Stimulated activated CD8-positive, alpha-beta memory T cell treated with anti-CD3 and anti-CD28 coated beads, Interleukin-7, amount 100 ng/mL, for 1 hour (primary cell): Measurements from ENCODE around the gene THOC7.

Source experiments
- DNase-seq, 2 donors: peaks; one replicate each; pipeline ENCODE4 v3.0.0-alpha.2; 2020; ENCODE audit warnings: low read depth in 2 of 2

The THOC7 gene

DNA sequence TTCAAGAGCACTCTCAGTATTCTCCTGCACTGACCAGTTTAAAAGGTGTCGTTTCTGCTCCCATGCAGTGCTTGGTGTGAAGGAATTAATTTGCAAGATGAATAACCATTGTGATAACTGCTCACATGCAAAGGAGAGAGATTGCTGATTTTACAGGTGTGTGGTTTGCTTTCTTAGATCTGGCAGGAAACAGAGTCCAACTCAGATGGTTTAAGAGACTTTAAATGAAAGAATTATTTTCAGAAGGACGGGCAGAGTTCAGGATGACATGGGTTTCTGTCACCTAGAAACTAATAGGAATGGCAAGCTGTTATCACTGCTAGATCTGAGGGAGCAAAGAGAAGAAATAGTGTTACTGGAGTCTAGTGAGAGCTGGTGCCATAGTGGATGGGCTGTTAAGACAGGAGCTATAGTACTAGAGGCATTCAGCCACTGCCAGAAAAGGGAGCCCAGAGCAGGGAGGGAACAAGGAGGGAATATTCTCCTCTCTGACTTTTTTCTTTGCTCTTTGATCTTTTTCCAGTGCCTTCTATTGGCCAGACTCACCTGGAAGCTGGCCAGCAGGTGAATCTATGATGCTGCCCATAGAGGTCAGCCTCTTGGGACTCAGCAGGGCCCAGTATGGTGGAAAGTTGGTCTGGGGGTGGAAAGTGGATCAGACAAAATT is 14.9 kb upstream of the THOC7 start:
- DNase-seq = no peak

DNA sequence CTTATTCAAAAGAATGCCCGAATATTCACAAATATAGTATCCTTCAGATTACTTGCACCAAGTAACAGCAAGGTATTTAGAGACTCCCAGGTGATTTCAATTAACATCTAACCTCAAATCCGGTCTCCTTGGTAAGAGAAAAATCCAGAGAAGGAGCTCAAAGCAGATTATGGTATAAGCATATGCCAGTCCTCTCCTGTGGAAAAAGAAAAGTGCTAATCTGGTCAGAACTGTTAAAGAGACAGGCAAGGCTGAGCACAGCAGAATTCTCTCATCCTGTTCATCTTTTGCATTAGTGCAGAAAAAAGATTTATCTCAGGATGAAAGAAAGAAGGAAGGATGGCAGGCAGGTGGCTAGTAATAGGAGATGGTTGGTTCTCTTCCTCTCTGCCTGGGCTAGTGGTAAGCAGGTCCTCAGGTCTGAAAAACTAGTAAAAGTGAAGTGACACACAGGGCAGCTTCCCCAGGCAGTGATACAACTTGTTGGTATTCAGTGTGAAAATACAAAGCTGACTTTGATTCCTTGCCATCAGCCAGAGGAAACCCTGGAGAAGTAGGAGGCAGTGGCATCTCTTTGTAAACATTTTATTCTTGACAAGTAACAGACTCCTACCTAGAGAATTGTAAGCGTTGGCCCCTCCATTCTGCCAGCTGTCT is 14.3 kb upstream of the THOC7 start:
- no peak for DNase-seq

DNA sequence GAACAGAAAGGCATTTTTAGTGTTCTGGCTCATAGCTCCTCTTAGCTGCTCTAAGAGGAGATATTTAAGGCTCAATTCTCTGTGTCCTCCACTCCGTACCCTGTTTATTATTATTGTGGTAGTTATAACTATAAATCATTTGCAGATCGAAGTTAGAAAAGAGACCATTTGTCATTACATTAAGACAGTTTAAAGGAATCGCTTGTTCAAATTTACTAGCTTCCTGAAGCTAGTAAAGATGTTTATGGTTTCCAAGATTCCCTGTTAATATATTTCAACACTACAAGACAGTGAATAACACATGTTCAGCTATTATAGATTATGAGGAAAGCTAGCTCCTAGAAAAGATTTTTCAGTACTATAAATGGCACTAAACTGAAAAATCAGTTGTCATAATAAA is 12.7 kb upstream of the THOC7 start:
- DNase-seq = no peak

DNA sequence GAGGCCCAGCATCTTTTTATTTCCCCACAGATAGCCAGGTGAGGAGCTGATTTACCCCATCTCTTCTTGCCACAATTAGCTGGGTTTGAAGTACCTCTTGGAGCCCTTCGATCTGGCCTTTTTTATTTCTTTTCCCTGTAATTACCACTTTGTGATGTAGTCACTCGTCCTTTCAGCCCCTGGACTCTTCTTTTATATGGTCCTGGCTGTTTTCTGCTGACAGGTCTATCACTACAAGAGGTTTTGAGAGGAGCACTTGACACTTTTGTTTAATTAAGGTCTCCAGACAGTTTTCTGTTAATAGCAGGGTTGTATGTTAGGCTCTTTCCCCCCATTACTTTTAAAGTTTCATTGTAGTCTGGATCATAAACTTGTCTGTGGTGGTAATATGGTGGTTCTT is 11.9 kb upstream of the THOC7 start:
- no peak for DNase-seq

DNA sequence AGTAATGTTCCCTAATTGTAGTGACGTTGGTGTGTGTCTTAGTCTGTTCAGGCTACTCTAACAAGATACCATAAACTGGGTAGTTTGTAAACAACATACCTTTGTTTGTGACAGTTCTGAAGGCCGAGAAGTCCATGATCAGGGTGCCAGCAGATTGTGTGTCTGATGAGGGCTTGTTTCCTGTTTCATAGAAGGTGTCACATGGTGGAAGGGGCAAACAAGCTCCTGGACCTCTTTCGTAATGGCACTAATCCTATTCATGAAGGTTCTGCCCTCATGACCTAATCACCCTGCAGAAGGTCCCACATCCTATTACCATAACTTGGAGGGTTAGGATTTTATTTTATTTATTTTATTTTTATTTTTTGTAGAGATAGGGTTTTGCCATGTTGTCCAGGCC is 11.2 kb upstream of the THOC7 start:
- DNase-seq = no peak

DNA sequence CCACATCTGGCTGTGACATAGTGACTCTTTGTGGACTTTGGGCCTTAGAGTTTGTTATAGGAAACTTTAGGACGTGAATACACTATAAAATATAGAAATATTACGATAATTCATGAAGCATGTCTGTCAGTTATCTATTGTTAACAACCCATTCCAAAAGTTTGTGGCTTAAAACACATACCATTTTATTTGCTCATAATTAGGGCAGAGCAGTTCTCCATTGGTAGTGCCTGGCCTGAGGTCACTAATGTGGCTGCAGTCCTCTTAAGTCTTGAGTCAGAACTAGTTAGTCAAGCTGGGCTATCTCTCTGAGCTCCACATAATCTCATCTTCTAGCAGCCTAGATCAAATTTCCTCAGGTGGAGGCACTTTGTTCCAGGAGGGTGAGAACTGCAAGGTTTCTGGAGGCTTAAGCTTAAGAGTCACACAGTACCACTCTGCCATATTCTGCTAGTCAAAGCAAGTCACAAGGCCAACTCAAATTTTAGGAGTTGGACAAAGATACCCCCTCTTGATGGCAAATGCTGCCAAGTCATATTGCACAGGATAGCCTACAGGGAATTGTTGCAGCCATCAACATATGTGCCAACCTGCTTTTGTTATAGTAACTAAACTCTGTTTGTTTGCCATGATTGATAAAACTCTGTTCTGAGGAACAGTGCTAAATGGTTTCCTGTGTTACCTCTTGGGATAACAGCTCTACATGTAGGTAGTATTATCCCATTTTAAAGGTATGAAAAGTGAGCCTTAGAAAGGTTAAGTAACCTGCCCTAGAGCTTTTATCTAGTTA is 8.7 kb upstream of the THOC7 start:
- DNase-seq = no peak

DNA sequence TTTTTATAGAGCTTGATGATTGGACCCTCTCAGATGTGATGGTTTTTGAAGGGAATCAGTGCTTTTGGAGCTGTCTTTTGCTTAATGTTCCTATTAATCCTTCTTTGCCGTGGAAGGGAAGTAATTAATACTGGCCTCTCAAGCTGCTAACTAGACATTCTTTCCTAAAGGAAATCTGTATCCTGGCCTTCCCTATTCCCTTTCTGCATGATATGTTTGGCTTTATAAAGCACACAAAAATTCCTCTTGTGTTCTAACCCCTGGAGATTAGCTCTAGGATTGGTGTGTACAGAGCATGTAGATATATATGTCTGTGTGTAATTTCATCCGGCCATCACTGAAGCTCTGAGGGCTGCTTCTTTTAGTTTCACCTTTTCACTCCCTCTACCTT is 7.0 kb upstream of the THOC7 start:
- DNase-seq = no peak

DNA sequence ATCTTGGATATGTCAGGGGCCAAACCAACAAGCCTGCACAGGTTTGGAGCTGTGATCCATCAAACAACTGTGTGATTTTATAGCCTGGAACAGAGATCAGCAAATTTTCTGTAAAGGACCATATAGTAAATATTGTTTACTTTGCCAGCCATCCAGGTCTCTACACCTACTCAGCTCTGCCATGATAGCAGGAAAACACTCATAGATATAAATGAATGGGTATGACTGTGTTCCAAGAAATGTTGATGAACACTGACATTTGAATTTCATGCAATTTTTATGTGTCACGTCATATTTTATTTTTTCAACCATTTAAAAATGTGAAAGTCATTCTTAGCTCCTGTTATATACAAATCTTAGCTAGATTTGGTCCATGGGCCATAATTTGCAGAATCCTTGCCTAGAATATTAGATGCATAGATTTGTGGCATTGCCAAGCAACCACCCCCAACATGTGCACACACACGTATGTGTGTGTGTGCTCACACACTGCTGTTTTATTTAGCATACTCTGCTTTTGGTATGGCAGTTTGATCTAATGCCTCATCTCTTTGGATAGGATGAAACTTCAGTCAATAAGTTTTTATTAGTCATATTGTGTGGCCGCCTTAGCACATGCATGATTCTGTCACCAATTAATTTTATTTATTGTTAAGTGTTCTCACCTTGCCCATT is 6.5 kb upstream of the THOC7 start:
- no peak for DNase-seq

DNA sequence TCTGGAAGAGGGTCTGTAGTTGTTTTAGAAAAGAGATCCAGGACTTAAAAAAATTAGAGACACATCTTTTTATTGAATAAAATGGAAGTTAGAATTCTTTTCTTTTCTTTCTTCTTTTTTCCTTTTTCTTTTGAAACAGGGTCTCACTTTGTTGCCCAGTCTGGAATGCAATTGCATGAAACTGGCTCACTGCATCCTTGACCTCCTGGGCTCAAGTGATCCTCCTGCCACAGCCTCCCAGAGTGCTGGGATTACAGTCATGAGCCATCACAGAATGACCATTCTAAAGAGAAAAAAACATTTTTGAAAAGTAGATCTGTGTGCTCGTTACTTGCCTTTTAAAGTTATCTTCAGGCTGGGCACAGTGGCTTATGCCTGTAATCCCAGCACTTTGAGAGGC is 3.6 kb upstream of the THOC7 start:
- DNase-seq = no peak

DNA sequence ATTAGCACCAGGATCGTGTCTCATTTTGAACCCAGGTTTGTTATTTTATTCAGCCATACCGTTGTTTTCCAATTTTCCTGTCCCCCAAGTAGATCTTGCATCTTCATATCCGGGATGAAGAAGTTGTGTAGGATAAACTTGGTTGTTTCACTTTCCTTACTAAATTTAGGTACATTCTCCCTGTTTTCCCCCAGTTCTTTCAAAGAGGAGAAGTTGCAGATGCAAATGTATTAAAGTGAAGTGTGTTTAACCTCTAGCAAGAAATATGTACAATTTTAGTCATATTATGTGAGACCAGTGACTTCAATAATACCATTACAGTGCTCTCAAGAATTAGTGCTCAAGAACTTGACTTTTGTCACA is 1.3 kb upstream of the THOC7 start:
- DNase-seq = no peak

DNA sequence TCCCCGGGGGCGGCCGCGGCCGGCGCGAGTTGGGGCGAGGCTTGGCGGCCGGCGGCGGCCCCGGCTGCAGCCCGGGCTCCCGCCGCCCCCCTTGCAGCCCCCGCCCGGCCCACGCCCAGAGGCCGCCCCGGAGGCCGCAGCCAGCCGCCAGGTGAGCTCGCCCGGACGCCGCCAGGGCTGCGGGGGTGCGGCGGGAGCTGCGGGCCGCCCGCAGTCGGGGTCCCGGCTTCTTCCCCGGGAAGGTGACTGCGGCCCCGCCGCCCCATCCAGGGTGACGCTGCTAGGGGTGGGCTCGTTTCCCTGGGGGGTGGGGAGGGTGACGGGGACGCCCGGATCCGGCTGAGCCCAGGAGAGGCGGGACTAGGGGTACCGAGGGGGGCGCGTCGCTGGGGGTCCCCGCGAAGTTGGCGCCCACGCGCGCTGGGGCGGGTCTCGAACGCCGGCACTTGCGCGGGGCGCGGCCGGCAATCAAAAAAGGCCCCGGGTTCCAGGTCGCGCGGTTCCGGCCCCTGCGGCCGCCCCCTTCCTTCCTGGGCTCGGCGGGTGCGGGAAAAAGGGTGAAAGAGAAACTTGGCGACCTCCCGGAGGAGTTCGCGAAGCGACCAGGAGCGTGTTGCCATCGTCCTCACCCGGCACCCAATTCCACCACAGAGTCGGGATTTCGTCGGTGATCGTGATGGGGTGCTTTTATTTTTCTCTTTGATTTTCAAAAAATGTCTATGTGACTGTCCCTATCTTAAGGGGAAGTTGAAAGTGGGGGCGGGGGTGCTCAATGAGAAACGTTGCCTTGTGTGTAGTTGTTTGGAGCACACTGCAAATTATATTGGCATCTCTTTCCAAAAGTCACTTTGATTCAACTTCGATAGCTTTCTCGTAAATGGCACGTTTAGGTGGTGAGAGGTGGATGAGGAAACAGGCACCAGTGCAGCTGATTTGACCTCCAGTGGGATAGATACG is 681 bp upstream of the THOC7 start:
- DNase-seq = no peak

DNA sequence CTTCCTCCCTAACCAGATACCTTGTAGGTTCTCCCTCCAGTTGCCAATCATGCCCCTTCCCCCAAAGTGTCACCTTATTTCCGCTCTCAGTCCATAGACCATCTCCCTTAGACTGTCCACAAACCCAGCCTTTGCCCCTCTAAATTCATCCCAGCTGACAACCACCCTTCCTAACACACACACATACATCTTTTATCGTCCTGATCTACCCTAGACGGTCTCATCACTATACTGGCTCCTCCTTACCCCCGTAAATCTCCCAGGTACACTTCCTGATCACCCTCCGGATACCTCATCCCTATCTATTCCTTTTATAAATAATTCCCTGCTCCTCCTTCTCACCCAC is 828 bp downstream of the THOC7 start:
- no peak for DNase-seq

DNA sequence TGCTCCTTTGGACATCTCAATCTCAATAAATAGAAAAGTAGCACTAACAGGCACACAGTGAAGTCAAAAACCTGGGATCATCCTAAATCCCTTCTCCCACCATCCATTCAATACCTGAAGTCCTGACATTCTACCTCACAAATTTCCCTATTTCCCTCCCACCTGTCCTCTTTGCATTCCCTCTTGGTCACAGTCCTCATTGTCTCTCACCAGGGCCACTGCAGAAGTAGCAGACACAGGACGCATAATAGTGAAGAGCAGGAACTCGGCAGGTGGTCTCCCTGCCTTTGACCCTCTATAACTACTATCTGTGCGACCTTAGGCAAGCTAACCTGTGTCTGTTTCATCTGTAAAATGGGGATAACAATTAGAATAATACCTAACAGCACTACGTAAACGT is 2.3 kb downstream of the THOC7 start:
- DNase-seq = no peak

DNA sequence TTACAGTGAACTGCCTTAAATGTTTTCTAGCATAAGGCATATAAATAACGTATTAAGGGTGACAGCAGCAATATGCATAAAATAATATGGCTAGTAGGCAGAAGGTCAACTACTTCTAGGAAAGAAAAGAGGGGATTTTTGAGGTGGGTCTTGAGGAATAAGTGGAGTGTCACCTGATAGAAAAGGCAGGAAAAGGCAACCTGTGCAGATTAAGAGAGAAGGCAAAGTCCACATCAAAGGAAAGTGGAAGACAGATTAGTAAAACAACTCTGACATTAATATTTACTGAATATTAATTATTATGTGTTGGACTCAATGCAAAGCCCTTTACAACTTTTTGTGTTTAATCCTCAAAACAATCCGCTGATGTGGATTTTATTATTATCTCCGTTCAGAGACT is 2.8 kb downstream of the THOC7 start:
- no peak for DNase-seq

DNA sequence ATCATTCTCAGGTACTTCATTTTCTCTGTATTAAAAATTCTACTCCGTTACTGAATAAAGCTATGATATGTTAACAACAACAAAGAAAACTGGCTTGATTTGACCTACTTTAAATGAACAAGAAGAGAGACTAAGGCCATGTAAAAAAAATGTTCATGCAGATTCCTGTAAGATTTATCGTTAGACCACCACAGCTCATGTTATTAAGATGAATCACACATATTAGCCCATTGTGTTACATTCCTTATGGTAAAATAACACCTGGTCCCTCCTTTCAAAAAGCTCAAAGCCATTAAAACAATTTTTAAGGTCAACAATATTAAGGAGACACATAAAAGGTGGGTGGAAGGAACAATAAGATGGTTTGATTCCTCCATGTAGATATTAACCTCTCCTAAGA is 6.3 kb downstream of the THOC7 start:
- no peak for DNase-seq

DNA sequence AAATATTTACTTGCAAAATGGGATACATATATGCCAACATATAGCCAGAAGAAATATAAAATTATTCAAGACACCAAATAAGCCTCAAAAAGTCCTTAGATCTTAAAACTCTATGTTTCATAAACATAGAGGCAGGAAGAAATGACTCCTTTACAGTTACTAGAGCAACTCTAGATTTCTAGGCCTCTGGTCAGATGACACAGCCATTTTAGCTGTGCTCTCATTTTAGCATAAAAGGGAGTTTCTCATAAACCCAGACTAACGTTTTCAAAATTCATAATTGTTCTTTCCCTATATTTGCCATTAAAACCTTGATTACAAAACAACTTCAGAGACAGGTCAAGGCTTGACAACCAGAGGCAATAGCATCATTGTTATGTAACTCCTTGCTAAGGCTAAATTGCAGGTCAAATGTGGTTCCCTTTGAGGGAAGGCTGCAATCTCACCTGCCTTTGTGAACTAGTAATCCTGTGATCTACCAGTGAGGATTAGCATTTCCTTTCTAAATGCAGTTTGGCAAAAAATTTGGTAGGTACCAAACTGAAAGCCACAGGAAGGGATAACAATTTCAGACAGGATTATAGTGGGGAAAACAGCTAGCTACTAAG is 8.2 kb downstream of the THOC7 start:
- DNase-seq = no peak

DNA sequence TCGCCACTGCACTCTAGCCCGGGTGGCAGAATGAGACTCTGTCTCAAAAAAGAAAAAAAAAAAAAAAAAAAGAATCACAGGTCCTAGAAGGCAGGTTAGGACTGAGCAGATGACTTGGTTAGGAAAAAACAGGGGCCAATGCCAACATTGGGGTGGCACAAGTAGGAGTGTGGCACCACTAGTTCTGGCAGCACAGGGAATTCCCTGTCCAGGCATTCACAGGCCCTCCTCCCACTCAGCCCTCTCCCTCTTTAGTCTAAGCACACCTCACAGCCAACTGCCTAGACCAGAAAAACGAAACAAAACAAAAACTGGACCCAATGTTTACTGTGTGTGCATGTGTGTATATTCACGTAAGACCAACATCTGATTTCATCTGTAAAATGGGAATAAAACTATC is 10.5 kb downstream of the THOC7 start:
- DNase-seq = no peak

DNA sequence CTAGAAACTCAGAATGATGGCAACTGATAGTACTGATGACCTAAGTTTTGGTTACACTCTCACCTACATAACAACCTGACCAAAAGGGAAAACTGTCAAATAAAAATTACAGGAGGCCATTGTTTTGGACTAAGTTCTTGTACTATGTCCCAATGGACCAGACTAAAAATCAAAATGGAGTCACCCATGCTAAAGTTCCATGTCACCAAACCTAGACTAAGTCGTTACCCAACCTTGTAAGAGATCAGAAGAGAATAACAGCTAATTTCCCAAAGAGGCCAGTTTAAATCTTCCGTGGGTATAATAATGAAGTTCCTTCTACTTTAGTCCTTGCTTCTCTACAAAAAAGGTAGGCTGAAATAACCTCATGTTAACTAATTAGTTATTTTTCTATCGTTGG is 12.3 kb downstream of the THOC7 start:
- DNase-seq = no peak

DNA sequence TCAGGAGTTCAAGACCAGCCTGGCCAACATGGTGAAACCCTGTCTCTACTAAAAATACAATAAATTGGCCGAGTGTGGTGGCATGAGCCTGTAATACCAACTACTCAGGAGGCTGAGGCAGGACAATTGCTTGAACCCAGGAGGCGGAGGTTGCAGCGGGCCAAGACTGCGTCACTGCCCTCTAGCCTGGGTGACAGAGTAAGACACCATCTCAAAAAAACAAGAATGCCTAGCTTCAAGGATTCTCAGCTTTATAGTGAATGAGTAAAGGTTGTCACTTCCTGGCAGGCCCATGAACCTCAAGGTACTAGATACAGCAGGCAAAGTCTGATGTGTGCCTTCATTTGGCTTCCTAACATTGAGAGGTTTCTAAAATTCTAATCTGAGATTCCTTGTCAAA is 14.4 kb downstream of the THOC7 start:
- no peak for DNase-seq

DNA sequence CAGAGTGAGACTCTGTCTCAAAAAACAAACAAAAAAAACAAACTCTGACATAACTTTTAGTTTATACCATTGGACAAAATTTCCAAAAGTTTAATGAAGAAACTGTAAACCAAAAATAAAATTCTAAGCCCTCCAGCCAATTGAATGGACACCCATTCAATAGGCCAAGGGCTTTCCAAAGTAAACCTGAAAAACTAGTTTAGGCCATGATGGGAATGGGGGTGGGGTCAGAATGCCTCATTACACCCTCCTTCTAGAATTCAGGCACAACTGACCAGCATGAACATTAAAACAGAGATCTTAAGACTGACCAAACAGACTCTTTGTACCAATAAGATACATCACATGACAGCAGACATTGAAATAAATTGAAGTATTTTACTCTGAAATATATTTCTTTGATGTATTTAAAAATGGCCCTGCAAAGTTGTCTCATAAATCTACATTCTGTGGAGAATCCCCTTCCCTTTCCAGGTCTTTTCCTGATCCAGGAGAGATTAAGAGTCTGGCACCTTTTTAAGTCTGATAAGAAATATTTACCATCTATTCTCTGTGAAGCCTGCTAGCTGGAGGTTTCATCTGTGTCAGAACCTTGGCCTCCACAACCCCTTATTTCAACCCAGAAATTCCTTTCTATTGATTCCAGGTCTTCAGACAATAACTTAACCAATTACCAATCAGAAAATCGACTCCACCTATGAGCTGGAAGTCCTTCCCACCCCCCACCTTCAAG is 15.7 kb downstream of the THOC7 start:
- no peak for DNase-seq

DNA sequence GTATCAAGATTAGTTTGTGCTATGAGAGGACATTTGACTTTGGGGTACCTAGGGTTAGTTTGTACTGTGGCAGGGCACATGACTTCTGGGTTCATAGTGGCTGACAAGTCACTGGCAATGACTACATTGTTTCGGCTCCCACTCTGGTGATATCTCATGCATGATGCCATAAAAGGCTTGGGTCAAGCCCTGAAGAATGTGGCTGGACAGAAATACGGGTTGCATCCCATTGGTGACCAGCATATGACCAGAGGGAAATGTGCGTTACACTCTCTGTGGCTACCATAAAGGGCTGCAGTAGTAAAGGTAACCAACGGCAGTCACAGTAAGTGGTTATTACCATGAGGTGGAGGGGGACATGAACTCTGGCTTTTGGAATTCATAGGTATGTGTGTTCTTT is 18.4 kb downstream of the THOC7 start:
- no peak for DNase-seq
